Skeletal muscle satellite cell (primary cell): ENCODE results near the gene LTB.
"Not testable (repeated sequence)": the region's sequence is repeated elsewhere in the genome, so short reads cannot be mapped to it uniquely, and the experiment has no call there.

Experiments used
- H3K27me3 ChIP-seq: 2 replicates; pipeline ENCODE4 v1.7.0; 2013; ENCODE audit warnings: low read length; ENCODE audit not compliant: control insufficient read depth, insufficient read depth
- H3K36me3 ChIP-seq: 2 replicates; pipeline ENCODE4 v1.7.0; 2013; ENCODE audit warnings: mild to moderate bottlenecking, control low read depth, low read length; ENCODE audit not compliant: insufficient read depth
- H3K4me1 ChIP-seq: 2 replicates; pipeline ENCODE4 v1.7.0; 2013; ENCODE audit warnings: low read length; ENCODE audit not compliant: control insufficient read depth, insufficient read depth
- H3K4me2 ChIP-seq: 2 replicates; pipeline ENCODE4 v1.7.0; 2013; ENCODE audit warnings: mild to moderate bottlenecking, low read length
- H3K4me3 ChIP-seq: 2 replicates; pipeline ENCODE4 v1.7.0; 2013; ENCODE audit warnings: low read length
- H3K9ac ChIP-seq: 2 replicates; pipeline ENCODE4 v1.7.0; 2013; ENCODE audit warnings: mild to moderate bottlenecking, low read depth, low read length, moderate library complexity
- H3K9me3 ChIP-seq: replicated peaks from 2 replicates; pipeline ENCODE4 v1.7.0; 2013; ENCODE audit warnings: mild to moderate bottlenecking, control low read depth, low read length

The LTB gene

GRCh38 chr6:31557443-31558317, 24.5 kb downstream of the LTB start:
- Histone ChIP-seq H3K36me3 (peaks cover 30% of the 10 kb centered on the region), H3K9ac (no peak overlapping the region), H3K27me3 (no peaks in the 10 kb centered on the region), H3K4me3 (no peak overlapping the region), H3K9me3 (no peaks in the 10 kb centered on the region), H3K4me1 (peaks cover 31% of the 10 kb centered on the region), H3K4me2 (no peak overlapping the region)

- H3K9me3 ChIP-seq: no peaks in the 10 kb centered on the region
- H3K36me3 ChIP-seq: peaks cover 30% of the 10 kb centered on the region
- H3K4me3 ChIP-seq: no peak overlapping the region
- no peak overlapping the region for H3K9ac ChIP-seq
- peaks cover 28% of the 10 kb centered on the region for H3K4me1 ChIP-seq
- no peaks in the 10 kb centered on the region for H3K27me3 ChIP-seq
- H3K4me2 ChIP-seq: no peak overlapping the region
These were observed 25.9 kb downstream of the LTB start for GRCh38 chr6:31556307-31556706.

- H3K4me3 ChIP-seq, H3K27me3 ChIP-seq, H3K9me3 ChIP-seq, H3K4me2 ChIP-seq, H3K9ac ChIP-seq: not testable (repeated sequence)
- Histone ChIP-seq H3K36me3 (peaks cover 22% of the 10 kb centered on the region), H3K4me1 (peaks cover 10% of the 10 kb centered on the region)
These were observed 30.9 kb downstream of the LTB start for GRCh38 chr6:31551371-31551770.

GRCh38 chr6:31548544-31548873, 33.7 kb downstream of the LTB start:
- Histone ChIP-seq H3K4me3 (peak overlapping the region; percentile 71), H3K9me3 (no peaks in the 10 kb centered on the region), H3K36me3 (peaks cover 14% of the 10 kb centered on the region), H3K4me1 (peaks cover 16% of the 10 kb centered on the region), H3K9ac (peak overlapping the region; percentile 93), H3K27me3 (no peaks in the 10 kb centered on the region), H3K4me2 (peak overlapping the region; percentile 89)

DNA sequence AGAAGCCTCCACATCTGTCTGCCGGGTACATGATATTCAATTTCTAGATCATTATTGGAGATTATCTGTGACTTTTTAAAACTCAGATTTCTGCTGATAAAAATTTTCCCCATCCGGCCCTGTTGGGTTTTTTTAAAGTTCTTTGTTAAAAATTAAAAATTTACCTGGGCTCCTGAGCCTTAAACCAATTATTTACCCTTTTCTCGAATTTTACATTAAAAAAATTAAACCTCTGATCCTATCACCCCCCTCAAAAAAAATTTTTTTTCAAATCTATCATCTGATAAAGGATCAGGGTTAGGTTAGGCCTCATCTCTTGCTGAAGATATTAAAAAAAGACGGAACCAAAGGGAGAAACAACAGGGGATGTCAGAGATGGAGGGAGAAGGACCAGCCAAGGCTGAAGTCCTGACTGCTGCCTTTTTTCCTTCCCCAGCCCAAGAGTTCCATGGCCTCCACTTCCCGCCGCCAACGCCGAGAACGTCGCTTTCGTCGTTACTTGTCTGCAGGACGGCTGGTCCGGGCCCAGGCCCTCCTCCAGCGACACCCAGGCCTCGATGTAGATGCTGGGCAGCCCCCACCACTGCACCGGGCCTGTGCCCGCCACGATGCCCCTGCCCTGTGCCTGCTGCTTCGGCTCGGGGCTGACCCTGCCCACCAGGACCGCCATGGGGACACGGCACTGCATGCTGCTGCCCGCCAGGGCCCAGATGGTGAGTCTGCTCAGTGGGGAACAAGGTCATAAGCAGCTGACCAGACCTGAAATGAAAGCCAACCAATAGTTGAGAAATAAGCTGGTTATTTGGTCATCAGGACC, 34.3 kb downstream of the LTB start:
- H3K9me3 ChIP-seq: no peaks in the 10 kb centered on the region
- peak overlapping the region; percentile 93 for H3K9ac ChIP-seq
- no peaks in the 10 kb centered on the region for H3K27me3 ChIP-seq
- peaks cover 18% of the 10 kb centered on the region for H3K4me1 ChIP-seq
- peak overlapping the region; percentile 71 for H3K4me3 ChIP-seq
- H3K36me3 ChIP-seq: peaks cover 14% of the 10 kb centered on the region
- peak overlapping the region; percentile 89 for H3K4me2 ChIP-seq

GRCh38 chr6:31546958-31547726, 35.1 kb downstream of the LTB start, which contains the start of gene NFKBIL1:
TSS of gene NFKBIL1 (plus strand) at chr6:31547608. CDS start at chr6:31547695, 87 bp downstream.
- Histone ChIP-seq H3K9me3 (no peaks in the 10 kb centered on the region), H3K9ac (peak within 1 kb of the TSS; percentile 93), H3K27me3 (no peaks in the 10 kb centered on the region), H3K4me1 (peaks cover 21% of the 10 kb centered on the region), H3K4me3 (peak within 1 kb of the TSS; percentile 71), H3K36me3 (peaks cover 14% of the 10 kb centered on the region), H3K4me2 (peak within 1 kb of the TSS; percentile 89)

DNA sequence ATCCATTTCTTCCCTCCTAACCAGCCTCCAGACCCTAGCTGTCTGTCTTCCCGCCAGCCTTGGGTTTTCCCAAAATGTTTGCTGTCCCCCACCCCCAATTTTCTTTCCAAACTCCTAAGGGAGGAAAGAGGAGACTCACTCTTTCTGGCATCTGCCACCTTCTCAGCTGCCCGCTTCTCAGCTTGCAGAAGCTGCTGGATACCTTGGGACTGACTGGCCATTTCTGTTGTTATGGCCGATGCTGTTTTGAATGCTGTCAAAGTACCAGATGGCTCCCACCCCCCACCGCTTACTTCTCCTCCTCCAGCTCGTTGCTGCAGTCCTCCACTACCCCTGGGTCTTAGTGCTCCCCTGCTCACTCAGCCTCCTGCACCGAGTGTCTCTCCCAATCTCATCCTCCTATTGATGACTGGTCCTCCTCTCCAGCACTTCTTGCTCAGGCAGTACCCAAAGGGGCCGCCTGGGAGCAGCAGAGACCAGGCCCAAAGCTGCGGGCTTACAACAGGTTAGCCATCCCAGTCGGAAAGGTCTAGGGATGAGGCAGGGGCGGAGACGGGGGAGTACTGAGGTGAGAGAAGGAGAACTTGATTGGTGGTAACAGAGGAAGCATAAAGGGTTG, 35.8 kb downstream of the LTB start, which contains the start of gene ATP6V1G2:
ATP6V1G2 (minus strand) TSS at position 270 of the 619 bp plus-strand sequence; CDS start at position 221, 49 bp downstream.
- Histone ChIP-seq H3K9me3 (no peaks in the 10 kb centered on the region), H3K4me2 (peak within 1 kb of the TSS; percentile 89), H3K4me3 (peak within 1 kb of the TSS; percentile 71), H3K4me1 (peaks cover 21% of the 10 kb centered on the region), H3K36me3 (peaks cover 14% of the 10 kb centered on the region), H3K9ac (peak within 1 kb of the TSS; percentile 93), H3K27me3 (no peaks in the 10 kb centered on the region)

- H3K27me3 ChIP-seq: no peaks in the 10 kb centered on the region
- H3K4me1 ChIP-seq: peaks cover 23% of the 10 kb centered on the region
- H3K4me2 ChIP-seq: no peak overlapping the region
- peak overlapping the region; percentile 54 for H3K9ac ChIP-seq
- no peak overlapping the region for H3K4me3 ChIP-seq
- H3K36me3 ChIP-seq: peaks cover 14% of the 10 kb centered on the region
- H3K9me3 ChIP-seq: no peaks in the 10 kb centered on the region
These were observed 36.9 kb downstream of the LTB start for GRCh38 chr6:31545291-31545690.

DNA sequence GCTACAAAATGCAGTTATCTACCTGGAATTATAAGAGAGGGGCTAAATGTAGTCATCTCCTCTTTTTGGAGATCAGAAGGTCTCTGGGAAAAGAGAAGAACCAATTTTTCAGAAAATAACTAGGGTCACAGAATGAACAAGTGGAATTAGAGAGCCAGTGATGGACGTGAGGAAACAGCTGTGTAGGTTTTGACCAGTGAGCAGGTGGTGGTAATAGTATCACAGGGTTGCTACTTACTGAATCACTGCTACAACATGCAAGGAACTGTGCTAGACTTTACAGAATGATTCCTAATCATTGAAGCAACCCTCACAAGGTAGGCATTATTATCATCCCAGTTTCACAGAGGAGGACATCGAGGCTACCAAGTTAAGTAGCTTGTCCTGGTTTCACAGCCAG, 37.5 kb downstream of the LTB start:
- Histone ChIP-seq H3K36me3 (peaks cover 20% of the 10 kb centered on the region), H3K9ac (no peak overlapping the region), H3K9me3 (no peaks in the 10 kb centered on the region), H3K4me2 (no peak overlapping the region), H3K27me3 (no peaks in the 10 kb centered on the region), H3K4me3 (no peak overlapping the region), H3K4me1 (peaks cover 29% of the 10 kb centered on the region)

DNA sequence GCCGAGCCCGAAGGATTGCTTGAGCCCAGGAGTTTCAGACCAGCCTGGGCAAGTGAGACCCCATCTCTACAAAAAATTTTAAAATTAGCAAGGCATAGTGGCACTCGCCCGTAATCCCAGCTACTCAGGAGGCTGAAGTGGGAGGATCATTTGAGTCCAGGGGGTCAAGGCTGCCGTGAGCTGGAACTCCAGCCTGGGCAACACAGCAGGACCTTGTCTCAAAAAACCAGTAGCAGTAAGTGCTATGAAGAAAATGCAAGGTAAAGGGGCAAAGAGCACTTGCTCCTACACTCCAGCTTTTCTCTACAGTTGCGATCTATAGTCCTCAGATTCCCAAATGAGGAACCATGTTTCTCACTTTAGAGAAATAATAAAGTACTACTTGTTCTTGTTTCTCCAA, 38.6 kb downstream of the LTB start:
- Histone ChIP-seq H3K4me3 (no peak overlapping the region), H3K4me1 (peaks cover 39% of the 10 kb centered on the region)

More for the DNA sequence above, 38.6 kb downstream of the LTB start:
- peaks cover 25% of the 10 kb centered on the region for H3K36me3 ChIP-seq
- no peak overlapping the region for H3K4me2 ChIP-seq
- no peaks in the 10 kb centered on the region for H3K9me3 ChIP-seq
- no peak overlapping the region for H3K9ac ChIP-seq
- H3K27me3 ChIP-seq: no peaks in the 10 kb centered on the region
